ENCODE results near the gene AUTS2.

- TF ChIP-seq SUZ12 (IDR thresholded peaks at IDR 0.05; ENCODE audit: extremely low read depth, insufficient read depth, insufficient read length) (no peak), ZNF274 (IDR thresholded peaks at IDR 0.05; ENCODE audit: low read depth, low read length) (no peak)
Measured at GRCh38 chr7:69599955-69600709, 1.9 kb downstream of the AUTS2 start.
